NCI-H2227 (cell line): ENCODE data around the gene SMAD3.

Experiments
- DNase-seq: peaks from one replicate; lab custom pipeline; 2025; ENCODE audit not compliant: unreplicated experiment; lab: John Stamatoyannopoulos, UW

SMAD3 gene

GRCh38 chr15:67176195-67176971 is 111.0 kb downstream of the SMAD3 start:
- DNase-seq: peak; percentile 22

DNA sequence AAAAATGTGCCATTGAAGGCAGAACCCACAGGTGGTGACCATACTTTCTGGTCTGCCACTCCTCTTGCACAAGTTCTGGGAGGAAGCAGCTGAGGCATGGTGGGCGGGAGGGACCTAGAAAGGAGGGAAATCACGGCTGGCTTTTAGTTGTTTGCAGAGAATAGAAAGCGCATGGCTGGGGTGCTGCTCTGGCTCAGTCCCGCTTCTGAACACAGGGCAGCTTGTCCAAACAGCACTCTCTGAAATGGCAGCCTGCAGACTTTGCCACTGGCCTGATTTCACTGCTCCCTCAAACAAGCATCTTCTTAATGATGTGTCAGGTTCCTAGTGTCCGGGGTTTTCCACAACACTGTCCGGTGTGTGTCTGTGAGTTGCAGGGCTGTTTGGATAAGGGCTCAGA is 112.3 kb downstream of the SMAD3 start:
- DNase-seq: no peak

DNA sequence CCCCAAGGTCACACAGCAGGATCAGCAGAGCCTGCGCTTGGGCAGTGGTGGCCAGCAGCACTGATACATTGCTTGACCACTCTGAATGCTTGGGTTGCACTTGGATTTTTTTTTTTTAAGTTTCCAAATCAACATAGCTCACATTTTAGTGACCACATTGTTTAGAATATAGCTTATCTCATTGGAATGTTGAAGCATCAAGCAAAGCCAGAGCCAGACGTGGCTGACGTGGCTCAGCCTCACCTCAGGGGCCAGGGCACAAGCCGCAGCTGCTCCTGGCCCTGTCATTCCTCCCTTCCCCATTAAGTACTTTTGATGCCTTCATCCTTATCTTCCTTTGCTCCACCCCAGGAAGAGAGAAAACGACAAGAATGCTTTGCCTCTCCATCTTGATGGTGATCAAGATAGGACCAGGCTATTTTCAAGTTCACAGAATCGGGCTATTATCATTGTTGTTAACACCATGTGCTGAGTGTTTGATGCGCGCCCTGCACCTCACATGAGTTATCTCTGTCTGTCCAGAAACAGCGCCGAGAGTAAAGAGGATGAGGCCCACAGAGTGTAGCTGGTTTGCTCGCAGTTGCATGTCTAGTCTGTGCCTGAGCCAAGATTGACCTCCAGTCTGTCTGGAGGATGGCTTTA is 113.3 kb downstream of the SMAD3 start:
- DNase-seq: no peak

- no peak for DNase-seq
Observed at GRCh38 chr15:67179411-67179995, 114.1 kb downstream of the SMAD3 start.

GRCh38 chr15:67180035-67180434 is 114.6 kb downstream of the SMAD3 start:
- DNase-seq: no peak

GRCh38 chr15:67180514-67181191 is 115.3 kb downstream of the SMAD3 start:
- DNase-seq: no peak

DNA sequence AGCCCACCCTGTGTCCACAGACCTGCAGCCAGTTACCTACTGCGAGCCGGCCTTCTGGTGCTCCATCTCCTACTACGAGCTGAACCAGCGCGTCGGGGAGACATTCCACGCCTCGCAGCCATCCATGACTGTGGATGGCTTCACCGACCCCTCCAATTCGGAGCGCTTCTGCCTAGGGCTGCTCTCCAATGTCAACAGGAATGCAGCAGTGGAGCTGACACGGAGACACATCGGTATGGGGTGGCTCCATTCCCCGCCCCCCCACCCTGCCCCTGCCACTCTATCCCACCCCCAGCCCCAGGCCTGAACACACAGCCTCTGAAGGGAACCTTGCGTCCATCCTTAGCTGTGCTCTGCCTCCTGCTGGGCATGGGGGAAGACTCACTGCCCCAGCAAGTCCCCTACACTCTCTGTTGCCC is 115.8 kb downstream of the SMAD3 start:
- DNase-seq: no peak

- no peak for DNase-seq
Observed at GRCh38 chr15:67183443-67184169, 118.2 kb downstream of the SMAD3 start.

- no peak for DNase-seq
Observed at GRCh38 chr15:67184208-67184925, 119.0 kb downstream of the SMAD3 start.

GRCh38 chr15:67185051-67185450 is 119.6 kb downstream of the SMAD3 start:
- no peak for DNase-seq

DNA sequence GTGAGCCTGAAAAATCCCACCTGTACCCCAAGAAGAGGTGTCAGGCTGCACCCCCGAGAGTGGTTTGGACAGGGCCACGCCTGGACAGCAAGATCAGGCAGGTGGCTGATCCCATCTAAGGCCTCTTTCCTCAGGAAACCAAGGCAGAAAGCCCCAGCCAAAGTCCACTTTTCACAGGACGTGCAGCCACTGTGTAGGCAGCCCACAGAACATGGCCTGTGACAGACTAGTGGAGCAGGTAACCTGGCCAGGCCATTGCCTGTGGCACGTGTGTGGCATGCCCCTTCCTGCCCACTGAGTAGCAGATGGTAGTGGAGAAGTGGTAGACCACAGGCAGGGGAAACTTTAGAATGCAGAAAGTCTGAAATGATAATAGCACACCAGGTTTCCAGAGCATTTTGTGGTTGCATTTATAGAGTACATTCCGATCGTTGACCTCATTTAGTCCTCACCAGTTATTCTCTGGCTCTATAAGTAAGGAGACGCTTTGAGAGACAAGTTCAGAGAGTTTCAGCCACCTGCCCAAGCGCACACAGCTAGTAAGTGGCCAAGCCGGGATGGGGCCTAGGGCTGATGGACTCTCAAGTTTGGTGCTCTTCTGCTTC is 120.3 kb downstream of the SMAD3 start:
- DNase-seq: no peak

DNA sequence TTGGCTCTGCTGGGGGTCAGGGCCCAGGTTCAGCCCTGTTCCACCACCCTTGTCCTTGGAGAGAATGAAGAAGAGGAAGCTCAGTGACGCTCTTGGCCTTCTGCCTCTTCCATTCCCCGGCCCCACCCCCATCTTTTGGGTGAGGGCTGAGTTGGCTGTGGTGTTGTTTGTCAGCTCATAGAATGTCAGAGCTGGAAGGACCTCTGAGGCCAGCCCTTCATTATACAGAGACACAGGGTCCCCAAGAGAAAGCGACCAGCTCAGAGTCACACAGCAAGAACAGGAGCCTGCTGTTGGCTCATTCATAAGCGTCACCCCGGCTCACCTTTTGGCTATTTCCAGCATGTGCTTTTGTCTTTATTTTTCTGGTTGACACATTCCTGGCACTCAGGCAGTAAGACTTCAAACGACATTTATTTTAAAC is 120.8 kb downstream of the SMAD3 start:
- DNase-seq: no peak

DNA sequence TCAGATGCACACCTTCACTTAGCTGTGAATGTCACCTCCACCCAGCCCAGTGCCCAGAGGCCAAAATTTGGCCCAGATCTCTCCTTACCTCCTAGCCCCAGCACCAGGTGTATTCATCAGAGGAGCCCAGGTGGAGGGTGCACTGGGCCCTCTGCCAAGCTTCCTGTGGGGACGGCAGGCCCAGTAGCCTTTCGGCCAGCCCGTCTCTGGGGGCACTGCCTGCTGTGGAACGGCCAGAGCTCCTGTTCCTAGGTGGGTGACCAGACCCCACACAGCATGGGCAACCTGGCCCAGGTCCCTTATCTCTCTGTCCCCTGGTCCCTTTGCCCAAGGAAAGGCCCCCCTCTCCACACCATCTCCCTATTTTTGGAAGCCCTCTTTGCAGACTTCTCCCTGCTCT is 121.3 kb downstream of the SMAD3 start:
- DNase-seq: no peak

- no peak for DNase-seq
Observed at GRCh38 chr15:67187351-67187854, 122.0 kb downstream of the SMAD3 start.

DNA sequence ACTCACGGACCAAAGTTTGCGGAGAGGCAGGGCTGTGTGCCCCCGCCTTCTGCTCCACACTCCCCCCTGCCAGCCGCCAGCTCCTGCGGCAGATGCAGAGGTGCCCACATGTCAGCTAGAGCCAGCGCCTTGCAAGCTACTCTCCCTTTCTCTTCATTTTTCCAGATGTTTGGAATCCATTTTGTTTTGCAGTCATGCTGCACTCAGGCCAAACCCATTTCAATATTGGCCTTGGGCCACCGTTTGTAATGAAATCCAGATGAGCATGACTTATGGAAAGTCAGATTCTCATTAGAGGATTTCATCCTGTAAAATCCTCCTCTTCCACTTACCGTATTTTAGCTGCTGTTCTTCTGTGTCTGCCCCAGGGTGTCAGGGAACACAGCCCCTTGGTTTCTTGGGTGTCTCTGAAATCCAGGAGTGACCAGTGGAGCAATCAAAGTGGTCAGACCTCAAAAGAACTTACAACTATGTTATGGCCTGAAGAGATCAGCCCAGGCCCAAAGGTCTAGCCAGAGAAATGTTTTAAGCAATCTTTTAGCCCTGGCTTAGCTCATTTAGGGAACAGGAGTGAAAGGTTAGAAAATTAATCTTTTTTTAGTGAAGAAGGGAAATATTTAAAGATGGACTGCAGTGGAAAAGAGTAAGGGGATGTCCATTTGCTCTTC is 123.3 kb downstream of the SMAD3 start:
- DNase-seq: no peak

- no peak for DNase-seq
Observed at GRCh38 chr15:67189326-67190051, 124.1 kb downstream of the SMAD3 start.

DNA sequence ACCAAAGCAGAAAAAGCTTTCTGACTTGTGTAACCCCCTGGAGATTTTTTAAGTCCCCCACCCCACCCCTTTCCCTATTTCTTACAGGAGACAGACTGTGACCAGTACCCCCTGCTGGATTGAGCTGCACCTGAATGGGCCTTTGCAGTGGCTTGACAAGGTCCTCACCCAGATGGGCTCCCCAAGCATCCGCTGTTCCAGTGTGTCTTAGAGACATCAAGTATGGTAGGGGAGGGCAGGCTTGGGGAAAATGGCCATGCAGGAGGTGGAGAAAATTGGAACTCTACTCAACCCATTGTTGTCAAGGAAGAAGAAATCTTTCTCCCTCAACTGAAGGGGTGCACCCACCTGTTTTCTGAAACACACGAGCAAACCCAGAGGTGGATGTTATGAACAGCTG is 124.9 kb downstream of the SMAD3 start:
- DNase-seq: no peak

DNA sequence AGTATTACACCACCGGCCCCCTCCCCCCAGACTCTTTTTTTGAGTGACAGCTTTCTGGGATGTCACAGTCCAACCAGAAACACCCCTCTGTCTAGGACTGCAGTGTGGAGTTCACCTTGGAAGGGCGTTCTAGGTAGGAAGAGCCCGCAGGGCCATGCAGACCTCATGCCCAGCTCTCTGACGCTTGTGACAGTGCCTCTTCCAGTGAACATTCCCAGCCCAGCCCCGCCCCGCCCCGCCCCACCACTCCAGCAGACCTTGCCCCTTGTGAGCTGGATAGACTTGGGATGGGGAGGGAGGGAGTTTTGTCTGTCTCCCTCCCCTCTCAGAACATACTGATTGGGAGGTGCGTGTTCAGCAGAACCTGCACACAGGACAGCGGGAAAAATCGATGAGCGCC is 125.4 kb downstream of the SMAD3 start:
- DNase-seq: no peak
